ENCODE data around the gene SMYD3. TPM values are rescaled to one million over a fixed set of nuclear protein-coding genes. Genes with fewer than 3 reads are reported as not detected.

SMYD3 gene
- total and polyA plus RNA-seq, 2 donors (not counting 1 experiment from before 2014, with no cell fraction given): 69.4 to 83.1 TPM

DNA sequence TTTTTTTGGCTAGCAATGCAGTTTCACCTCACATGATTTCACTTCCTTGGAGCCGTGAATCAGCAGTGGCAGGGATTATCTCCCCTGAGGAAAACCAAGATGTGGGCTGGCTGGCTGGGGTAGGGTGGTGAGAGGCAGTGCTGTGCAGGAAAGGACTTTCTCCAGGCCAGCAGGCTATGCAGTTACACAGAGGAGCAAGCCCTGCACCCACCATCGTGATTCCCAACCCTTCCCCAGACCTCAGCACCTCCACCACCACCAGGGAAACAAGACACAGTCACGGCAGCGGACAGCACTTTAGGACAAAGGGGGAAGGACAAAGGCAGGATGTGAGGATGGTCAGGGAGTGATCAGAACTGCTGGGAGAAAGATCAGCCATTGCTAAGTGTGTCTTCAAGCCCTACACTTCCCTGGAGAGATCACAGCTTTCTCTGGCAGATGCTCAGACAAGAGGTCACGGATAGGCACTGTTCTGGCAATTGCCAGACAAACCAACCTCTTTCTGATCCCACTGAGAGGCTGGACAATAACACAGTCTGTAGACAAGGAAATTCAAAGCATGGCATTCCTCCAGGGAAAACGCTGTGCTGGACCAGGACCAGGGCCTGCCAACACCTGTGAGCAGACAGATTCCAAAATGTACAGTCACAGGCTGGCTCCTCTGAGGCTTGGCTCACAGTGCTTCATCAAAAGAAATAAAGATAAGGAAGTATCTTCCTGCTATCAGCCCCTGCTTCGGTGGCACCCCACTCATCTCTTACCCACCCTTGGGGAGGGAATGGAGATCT lies 509.4 kb downstream of the SMYD3 start:
- TF ChIP-seq, protein P1, sequence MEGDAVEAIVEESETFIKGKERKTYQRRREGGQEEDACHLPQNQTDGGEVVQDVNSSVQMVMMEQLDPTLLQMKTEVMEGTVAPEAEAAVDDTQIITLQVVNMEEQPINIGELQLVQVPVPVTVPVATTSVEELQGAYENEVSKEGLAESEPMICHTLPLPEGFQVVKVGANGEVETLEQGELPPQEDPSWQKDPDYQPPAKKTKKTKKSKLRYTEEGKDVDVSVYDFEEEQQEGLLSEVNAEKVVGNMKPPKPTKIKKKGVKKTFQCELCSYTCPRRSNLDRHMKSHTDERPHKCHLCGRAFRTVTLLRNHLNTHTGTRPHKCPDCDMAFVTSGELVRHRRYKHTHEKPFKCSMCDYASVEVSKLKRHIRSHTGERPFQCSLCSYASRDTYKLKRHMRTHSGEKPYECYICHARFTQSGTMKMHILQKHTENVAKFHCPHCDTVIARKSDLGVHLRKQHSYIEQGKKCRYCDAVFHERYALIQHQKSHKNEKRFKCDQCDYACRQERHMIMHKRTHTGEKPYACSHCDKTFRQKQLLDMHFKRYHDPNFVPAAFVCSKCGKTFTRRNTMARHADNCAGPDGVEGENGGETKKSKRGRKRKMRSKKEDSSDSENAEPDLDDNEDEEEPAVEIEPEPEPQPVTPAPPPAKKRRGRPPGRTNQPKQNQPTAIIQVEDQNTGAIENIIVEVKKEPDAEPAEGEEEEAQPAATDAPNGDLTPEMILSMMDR (conservative IDR thresholded peaks at IDR 0.05 in 1 of 2, IDR thresholded peaks at IDR 0.05 in 1 of 2; ENCODE audit: low read depth in 1 of 2, low read length in 2 of 2): no peak
- TF ChIP-seq EZH2 (IDR thresholded peaks at IDR 0.05; ENCODE audit: low read length, missing control alignments): no peak
- H4K20me1 ChIP-seq (ENCODE audit: control insufficient read depth, extremely low read depth, insufficient read depth, low read length): no peaks in the 10 kb centered on the region
- H3K79me2 ChIP-seq (ENCODE audit: control insufficient read depth, insufficient read depth, low read length): no peaks in the 10 kb centered on the region
- H3K27me3 ChIP-seq (ENCODE audit: control insufficient read depth, insufficient read depth, low read length): no peaks in the 10 kb centered on the region
- H3K9ac ChIP-seq (ENCODE audit: insufficient read depth, low read length): no peak overlapping the region
- no peaks in the 10 kb centered on the region for H3K36me3 ChIP-seq (ENCODE audit: control insufficient read depth, insufficient read depth, low read length)
- no peaks in the 10 kb centered on the region for H3K9me3 ChIP-seq (ENCODE audit: control insufficient read depth, insufficient read depth, low read depth, low read length)
- H3K4me1 ChIP-seq (ENCODE audit: control insufficient read depth, extremely low read depth, insufficient read depth, low read length): peaks cover 9% of the 10 kb centered on the region
- H2AFZ ChIP-seq (ENCODE audit: low read length): no peak overlapping the region
- no peak overlapping the region for H3K27ac ChIP-seq (ENCODE audit: insufficient read depth, low read length)
- DNase-seq (ENCODE audit: low read depth in 2 of 2): peak; percentile 37 to 82
- no peak overlapping the region for H3K4me3 ChIP-seq (replicated peaks in 1 of 4; ENCODE audit: control extremely low read depth in 1 of 4, insufficient read depth in 1 of 4, low read depth in 3 of 4, low read length in 4 of 4)
- H3K4me2 ChIP-seq (ENCODE audit: extremely low read depth, insufficient read depth, low read length): no peak overlapping the region

DNA sequence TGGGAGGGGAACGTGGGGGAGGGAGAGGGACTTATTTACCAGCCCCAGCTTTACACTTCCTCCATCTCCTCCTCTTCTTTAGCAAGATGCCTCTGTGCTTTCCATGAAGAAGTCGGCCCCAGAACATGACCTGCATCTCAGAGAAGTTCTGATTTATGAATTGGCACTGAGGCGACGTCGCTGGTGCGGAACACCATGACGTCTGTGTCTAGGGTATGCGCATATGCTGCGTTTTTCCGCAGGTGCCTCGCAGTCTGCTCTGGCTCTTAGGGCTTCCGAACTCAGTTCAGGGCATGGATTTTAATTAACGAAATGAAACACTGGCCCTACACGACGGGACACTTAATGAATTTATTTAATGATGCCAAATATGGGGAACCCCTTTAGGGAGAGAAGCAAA lies 510.3 kb downstream of the SMYD3 start:
- Histone ChIP-seq H3K27me3 (ENCODE audit: control insufficient read depth, insufficient read depth, low read length) (no peaks in the 10 kb centered on the region), H3K9ac (ENCODE audit: insufficient read depth, low read length) (no peak overlapping the region), H2AFZ (ENCODE audit: low read length) (no peak overlapping the region), H4K20me1 (ENCODE audit: control insufficient read depth, extremely low read depth, insufficient read depth, low read length) (no peaks in the 10 kb centered on the region), H3K27ac (ENCODE audit: insufficient read depth, low read length) (no peak overlapping the region), H3K36me3 (ENCODE audit: control insufficient read depth, insufficient read depth, low read length) (no peaks in the 10 kb centered on the region), H3K79me2 (ENCODE audit: control insufficient read depth, insufficient read depth, low read length) (no peaks in the 10 kb centered on the region), H3K4me3 (replicated peaks in 1 of 4; ENCODE audit: control extremely low read depth in 1 of 4, insufficient read depth in 1 of 4, low read depth in 3 of 4, low read length in 4 of 4) (no peak overlapping the region), H3K4me2 (ENCODE audit: extremely low read depth, insufficient read depth, low read length) (no peak overlapping the region), H3K9me3 (ENCODE audit: control insufficient read depth, insufficient read depth, low read depth, low read length) (no peaks in the 10 kb centered on the region), H3K4me1 (ENCODE audit: control insufficient read depth, extremely low read depth, insufficient read depth, low read length) (peaks cover 9% of the 10 kb centered on the region)
- TF ChIP-seq EZH2 (IDR thresholded peaks at IDR 0.05; ENCODE audit: low read length, missing control alignments): no peak
- TF ChIP-seq, protein P1 (conservative IDR thresholded peaks at IDR 0.05 in 1 of 2, IDR thresholded peaks at IDR 0.05 in 1 of 2; ENCODE audit: low read depth in 1 of 2, low read length in 2 of 2): no peak
- DNase-seq (ENCODE audit: low read depth in 2 of 2): no peak

DNA sequence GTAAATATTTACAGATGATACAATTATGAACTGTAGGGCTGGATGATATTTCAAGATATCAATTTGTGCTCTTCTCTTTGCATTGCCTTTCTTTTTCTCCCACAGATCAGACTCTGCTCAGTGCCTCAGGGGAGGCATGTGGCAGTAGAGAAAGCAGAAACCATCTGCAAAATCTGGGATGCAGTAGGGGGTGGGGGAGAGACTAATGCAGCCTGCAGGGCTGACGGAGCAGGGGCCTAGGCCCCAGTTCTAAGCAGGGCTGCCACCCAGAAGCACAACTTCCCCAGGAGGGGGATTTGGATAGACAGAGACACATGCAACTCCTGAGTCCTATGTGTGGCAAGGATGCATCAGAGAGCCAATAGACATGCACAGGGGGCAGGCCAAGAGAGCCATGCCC lies 511.6 kb downstream of the SMYD3 start:
- no peak overlapping the region for H3K4me2 ChIP-seq (ENCODE audit: extremely low read depth, insufficient read depth, low read length)

More for the DNA sequence above, 511.6 kb downstream of the SMYD3 start:
- Histone ChIP-seq H3K79me2 (ENCODE audit: control insufficient read depth, insufficient read depth, low read length) (no peaks in the 10 kb centered on the region), H3K4me1 (ENCODE audit: control insufficient read depth, extremely low read depth, insufficient read depth, low read length) (peaks cover 9% of the 10 kb centered on the region), H2AFZ (ENCODE audit: low read length) (no peak overlapping the region), H3K36me3 (ENCODE audit: control insufficient read depth, insufficient read depth, low read length) (no peaks in the 10 kb centered on the region), H3K4me3 (replicated peaks in 1 of 4; ENCODE audit: control extremely low read depth in 1 of 4, insufficient read depth in 1 of 4, low read depth in 3 of 4, low read length in 4 of 4) (no peak overlapping the region), H3K27ac (ENCODE audit: insufficient read depth, low read length) (no peak overlapping the region), H3K27me3 (ENCODE audit: control insufficient read depth, insufficient read depth, low read length) (no peaks in the 10 kb centered on the region), H4K20me1 (ENCODE audit: control insufficient read depth, extremely low read depth, insufficient read depth, low read length) (no peaks in the 10 kb centered on the region), H3K9ac (ENCODE audit: insufficient read depth, low read length) (no peak overlapping the region), H3K9me3 (ENCODE audit: control insufficient read depth, insufficient read depth, low read depth, low read length) (no peaks in the 10 kb centered on the region)
- TF ChIP-seq, protein P1 (conservative IDR thresholded peaks at IDR 0.05 in 1 of 2, IDR thresholded peaks at IDR 0.05 in 1 of 2; ENCODE audit: low read depth in 1 of 2, low read length in 2 of 2): no peak
- no peak for TF ChIP-seq EZH2 (IDR thresholded peaks at IDR 0.05; ENCODE audit: low read length, missing control alignments)
- no peak for DNase-seq (ENCODE audit: low read depth in 2 of 2)
